Measurements from ENCODE around the gene RASA3.
"Not testable (repeated sequence)": the region's sequence is repeated elsewhere in the genome, so short reads cannot be mapped to it uniquely, and the experiment has no call there.

The RASA3 gene

DNA sequence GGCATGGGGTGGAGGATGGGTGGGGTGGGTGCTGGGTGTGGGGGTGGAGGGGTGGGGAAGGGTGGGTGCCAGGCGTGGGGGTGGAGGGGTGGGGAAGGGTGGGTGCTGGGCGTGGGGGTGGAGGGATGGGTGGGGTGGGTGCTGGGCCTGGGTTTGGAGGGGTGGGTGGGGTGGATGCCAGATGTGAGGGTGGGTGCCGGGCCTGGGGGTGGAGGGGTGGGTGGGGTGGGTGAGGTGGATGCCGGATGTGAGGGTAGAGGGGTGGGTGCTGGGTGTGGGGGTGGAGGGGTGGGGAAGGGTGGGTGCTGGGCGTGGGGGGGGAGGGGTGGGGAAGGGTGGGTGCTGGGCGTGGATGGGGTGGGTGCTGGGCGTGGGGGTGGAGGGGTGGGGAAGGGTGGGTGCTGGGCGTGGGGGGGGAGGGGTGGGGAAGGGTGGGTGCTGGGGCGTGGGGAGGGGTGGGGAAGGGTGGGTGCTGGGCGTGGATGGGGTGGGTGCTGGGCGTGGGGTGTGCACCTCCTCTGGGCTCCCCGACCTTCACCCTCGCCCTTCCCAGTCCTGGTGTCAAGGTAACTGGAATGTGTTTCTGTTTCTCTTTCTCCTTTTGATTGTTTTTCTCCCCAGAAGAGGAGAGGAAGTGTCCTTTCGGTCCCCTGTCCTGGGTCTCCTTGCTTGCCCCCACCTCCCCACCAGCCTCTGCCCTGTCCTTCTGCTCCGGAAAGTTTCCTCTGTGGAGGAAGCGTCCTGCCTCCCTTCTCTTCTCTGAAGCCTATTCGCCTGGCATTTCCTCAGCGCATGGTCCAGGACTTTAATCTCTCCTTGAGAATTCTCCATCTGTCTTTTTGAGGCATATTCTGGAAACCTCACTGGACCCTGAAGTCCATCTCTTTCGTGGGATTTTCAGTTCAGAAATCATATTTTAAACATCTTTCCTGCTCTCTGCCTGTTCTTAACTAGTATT, 23.8 kb upstream of the RASA3 start:
- no peak for FAIRE-seq

DNA sequence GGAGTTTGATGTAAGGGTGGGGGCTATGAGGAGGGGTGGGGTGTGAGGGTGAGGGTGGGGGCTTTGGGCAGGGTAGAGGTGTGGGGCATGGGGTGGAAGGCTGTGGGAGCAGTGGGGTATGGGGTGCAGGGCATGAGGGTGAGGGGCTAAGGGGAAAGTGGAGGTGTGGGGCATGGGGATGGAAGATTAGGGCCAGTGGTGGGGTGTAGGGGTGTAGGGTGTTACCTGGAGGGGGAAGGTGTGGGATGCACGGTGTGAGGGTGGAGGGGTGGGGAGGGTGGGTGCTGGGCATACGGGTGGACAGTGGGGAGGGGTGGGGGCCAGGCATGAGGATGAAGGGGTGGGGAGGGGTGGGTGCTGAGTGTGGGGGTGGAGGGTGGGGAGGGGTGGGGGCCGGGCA, 22.9 kb upstream of the RASA3 start:
- no peak for FAIRE-seq

DNA sequence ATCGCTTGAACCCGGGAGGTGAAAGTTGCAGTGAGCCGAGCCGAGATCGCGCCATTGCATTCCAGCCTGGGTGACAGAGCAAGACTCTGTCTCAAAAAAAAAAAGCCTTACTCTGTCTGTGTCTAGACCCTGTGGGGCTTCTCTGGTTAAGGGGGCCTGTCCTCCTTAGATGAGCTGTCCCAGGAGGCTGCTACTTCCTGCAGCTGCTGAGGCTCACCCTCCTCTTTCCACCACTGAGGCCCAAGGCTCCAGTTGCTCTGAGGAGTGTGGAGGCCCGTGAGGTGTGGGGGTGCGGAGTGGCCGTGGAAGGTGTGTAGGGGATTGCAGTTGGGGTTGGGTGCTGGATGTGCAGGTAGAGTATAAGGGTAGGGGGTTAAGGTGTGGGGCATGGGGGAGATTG, 22.1 kb upstream of the RASA3 start:
- FAIRE-seq = no peak

DNA sequence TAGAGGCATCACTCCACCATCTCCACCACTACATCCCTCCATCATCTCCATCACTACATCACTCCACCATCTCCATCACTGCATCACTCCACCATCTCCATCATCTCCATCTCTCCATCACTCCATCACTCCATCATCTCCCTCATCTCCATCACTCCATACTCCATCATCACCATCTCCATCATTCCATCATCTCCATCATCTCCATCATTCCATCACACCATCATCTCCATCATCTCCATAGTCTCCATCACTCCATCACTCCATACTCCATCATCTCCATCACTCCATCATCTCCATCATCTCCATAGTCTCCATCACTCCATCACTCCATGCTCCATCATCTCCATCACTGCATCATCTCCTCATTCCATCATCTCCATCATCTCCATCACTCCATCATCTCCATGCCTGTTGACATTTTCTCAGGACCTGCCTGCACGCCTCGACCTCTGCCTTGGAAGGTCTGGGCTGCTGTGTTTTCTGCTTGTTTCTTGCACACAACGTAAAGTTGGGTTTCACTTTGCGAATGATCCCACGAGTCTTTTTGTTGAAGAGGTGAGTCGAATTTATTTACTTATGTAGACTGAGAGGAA, 21.2 kb upstream of the RASA3 start:
- no peak for FAIRE-seq

DNA sequence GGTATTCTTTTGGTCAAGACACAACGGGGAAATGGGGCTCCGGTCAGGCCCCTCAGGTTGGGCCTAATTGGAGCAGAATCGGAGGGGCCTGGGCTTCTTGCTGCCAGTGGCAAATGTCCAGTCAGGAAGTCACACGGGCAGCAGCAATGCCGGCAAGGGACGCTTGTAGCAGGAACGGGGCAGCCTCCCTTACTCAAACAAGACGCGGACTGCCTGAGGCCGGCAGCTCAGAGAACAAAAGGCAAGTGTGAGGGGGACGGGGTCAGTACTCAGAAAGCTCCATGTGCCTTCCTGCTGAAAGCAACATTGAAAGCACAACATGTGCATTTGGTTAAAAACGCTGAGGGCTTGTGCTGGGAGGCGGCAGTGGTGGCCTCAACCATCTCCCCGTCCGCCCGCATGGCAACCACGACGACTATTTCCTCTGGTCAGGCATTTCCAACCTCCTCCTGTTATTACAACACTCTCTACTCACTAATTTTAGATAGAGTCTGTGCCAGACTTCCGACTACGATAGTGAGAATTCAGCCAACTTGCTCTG, 20.5 kb upstream of the RASA3 start:
- no peak for FAIRE-seq

DNA sequence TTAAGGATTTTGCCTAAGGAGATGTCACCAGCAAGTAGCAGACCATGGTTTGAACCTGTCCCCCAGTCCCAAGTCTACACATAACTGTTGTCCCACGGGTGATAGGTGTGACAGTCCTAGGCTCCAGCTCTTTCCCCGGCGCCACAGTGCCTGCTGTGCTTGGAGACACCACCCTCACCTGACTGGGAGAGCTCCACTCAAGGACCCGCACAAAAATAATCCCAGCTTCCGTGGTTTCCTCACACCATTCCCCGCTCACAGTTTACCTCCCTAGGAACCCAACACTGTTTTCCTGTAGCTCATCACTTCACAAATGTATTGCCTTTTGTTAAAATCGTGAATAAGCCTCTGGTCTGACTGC, 19.8 kb upstream of the RASA3 start:
- no peak for FAIRE-seq

DNA sequence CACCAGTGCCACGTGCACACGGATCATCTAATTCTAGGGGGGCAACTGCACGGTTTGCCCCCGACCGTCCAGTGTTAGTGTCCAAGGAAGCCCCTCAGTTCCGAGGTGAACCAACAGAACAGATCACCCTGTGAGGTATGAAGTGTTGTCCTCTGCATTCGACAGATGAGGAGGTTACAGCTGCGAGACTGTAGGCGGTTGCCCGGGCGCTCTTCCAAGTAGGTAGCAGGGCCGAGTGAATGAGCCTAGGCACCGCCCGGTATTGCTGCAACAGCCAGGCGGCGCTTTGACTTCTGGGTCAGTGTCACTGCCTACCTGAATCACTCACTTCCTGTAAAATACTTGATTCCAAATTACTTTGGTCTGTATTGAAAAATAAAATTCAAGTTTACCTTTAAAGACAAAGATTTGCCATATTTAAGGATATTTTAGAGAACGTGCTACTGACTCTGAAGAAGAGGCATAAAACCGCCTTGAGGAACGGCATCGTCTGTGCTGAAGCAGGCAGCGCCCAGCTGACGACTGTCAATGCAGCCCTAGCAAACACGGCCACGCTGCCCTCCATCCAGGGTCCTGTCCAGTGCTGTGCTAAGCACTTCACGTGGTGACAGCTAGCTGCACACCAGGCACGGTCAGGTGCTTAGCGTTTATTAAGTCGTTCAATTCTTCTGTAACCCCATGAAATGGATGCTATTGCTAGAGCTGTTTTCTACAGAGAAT, 19.3 kb upstream of the RASA3 start:
- FAIRE-seq = no peak

DNA sequence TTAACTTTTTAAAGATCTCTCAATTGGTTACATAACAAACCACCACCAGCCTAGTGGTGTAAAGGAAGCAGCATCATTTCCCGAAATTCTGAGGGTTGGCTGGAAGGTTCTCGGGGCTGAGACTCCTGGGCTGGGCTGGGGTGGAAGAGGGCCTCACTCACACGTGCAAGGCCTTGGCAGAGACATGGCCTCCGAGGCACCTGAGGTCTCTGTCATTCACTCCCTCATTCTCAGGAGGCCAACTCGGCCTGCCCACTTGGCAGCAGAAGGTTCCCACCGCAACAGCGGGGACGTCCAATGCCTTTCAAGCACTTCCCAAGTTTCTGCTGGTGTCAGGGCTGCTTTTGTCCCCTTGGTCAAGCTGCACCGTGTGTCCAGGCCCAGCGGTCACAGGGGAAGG, 18.6 kb upstream of the RASA3 start:
- no peak for FAIRE-seq

DNA sequence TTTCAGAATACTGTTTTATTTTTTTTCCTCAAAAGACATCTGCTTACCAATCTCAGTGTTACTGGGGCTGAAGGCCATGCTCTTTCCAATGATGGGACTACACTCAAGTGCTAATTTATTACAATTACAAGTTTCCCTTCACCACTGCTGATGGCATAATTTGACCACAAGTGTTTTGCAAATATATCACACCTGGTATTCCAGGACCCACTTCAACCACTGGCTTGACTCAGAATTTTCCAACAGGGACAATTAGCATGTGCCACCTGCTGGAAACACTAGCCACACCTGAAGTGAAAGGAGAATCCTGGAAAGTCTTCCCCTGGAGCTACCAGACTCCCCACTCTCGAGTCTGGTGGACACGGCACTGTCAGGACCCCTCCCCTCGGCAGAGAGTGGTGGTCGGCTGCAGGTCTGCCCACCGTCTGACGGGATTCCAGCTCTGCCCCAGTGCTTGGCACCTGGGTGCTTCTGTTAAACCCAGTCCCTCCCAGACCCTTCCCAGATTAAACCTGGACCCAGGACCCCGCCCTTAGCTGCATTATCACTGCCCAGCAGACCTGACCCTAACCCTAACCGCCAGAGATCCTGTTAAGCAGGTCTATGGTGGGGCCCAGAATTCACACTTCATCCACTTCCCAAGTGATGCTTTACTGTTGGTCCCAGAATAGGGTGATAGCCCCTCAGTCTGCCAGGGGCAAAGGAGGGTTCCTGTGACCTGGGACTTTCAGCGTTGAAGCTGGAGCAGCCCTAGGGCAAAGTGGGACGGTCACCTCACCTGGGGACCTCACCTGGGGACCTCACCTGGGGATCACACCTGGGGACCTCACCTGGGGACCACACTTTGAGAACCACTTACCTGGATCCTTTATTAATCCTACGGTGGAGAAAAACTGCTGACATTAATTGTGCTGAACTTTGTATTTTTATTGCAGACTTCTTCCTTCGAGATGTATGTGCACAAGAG, 17.6 kb upstream of the RASA3 start:
- no peak for FAIRE-seq

DNA sequence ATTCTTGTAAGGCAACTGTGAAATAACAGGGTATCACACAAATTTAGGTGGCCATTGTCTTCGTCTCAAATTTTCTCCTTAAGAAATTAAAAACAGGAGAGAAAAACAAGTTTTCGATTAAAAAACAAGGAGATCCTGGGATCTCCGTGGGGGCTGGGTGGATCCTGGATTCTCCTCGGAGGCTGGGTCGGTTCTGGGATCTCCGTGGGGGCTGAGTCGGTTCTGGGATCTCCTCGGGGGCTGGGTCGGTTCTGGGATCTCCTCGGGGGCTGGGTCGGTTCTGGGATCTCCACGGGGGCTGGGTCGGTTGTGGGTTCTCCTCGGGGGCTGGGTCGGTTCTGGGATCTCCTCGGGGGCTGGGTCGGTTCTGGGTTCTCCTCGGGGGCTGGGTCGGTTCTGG, 16.5 kb upstream of the RASA3 start:
- not testable (repeated sequence) for FAIRE-seq

DNA sequence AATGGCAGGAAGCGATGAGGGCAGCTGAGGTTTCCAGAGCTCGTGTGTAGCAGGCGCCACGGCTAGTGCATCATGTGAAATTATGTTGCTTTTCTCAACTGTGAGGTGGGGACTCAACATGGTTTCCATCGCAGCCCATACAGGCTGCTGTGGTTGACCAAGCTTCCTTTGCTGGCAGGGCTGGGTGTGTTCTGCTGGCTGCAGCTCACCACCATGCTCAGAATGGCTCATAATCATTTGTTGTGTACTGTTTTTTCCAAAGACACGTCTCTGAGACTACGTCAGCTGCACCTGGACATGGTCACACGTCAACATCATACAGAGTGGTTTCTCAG, 16.1 kb upstream of the RASA3 start:
- FAIRE-seq = no peak

DNA sequence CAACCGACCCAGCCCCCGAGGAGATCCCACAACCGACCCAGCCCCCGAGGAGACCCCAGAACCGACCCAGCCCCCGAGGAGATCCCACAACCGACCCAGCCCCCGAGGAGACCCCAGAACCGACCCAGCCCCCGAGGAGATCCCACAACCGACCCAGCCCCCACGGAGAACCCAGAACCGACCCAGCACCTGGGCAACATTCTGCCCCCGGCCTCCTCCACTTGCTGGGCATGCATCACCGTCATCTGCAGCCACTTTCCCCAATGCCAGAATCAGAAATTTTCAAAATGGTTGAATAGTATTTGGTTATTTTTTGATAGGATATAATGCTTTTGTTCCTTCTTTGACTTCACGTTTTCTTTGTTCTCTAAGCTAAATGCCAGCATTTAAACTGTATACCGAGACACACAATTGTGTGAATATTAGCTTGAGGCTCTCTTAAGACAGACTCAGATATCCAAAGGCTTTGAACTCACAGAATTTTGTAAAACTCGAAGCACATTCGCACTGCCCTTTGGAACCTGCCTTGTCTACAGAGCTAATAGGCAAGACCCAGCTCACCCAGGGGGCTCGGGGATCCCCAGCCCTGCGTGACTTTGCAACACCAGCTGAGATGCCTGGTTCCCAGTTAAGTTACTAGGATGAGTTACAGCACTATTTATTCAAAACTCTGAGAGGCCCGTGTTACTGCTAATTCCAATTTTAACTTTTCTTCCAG, 15.5 kb upstream of the RASA3 start:
- no peak for FAIRE-seq

DNA sequence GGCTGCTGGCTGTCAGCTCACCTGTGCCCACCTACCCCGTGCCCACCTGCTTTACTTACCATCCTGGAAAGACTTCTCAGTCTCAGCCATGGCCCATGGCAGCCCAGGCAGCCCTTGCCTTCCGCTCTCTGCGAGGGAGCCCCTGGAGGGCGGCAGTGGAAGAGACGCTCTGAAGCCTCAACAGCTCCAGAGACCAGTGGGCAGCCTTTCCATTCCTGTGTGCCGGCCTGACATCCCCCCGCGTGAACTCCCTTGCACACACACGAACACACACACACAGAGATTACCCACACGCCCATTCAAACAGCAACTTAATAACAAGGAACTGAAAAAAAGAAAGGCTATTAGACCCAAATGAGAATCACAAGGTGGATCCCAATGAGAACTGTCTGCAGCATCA, 14.2 kb upstream of the RASA3 start:
- FAIRE-seq = no peak

DNA sequence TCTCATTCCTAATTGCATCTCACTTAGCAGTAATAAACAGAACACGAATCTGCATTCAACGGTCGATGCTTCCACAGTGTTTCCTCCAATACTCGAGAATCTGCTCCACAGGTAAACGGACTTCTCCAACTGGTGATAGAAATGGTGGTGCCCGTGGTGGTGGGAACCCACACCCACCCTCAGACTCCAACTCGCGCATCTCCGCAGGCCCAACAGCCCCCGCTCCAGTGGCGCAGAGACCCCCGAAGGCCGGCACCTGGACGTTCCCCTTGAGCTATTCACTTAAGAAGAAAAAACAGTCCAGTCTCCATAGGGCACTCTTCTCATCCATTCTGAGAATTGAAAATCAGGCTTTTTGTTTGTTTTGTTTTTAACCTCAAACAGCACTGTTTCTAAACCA, 13.8 kb upstream of the RASA3 start:
- no peak for FAIRE-seq

DNA sequence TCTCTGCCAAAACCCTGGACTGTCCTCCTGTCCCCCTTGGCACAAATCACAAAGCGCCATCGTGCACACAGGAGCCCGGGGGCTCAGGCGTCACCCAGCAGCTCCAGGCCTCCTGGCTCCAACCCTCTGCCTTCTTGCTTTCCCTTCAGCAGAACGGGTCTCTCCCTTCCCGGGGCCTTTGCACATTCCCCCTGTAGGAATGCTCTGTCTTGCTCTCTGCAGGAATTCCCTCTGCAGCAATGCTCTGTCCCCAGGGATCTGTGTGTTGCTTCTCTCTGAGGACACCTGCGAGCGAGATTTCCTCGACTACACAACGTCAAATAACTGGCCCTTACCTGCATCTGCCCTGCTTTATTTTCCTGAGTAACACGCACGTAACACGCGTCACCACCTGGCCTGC, 13.3 kb upstream of the RASA3 start:
- FAIRE-seq = no peak

DNA sequence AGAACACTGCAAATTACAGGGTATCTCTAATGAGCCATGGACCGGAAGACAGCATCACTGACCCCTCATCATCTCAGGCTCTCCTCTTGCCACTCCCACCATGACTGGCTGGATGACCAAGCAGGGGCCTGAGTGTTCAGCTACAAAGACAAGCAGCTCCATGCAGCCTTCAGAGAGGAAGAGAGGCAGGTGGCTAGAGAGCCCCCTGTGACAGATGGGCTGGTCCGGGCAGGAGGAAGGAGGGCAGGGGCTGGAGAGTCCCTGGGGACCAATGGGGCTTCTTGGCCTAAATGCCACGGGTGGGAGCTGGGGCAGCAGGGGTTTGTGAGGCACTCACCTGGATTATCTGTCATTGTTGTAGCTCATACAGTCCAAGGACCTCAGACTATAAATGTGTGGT, 12.8 kb upstream of the RASA3 start:
- FAIRE-seq = no peak

DNA sequence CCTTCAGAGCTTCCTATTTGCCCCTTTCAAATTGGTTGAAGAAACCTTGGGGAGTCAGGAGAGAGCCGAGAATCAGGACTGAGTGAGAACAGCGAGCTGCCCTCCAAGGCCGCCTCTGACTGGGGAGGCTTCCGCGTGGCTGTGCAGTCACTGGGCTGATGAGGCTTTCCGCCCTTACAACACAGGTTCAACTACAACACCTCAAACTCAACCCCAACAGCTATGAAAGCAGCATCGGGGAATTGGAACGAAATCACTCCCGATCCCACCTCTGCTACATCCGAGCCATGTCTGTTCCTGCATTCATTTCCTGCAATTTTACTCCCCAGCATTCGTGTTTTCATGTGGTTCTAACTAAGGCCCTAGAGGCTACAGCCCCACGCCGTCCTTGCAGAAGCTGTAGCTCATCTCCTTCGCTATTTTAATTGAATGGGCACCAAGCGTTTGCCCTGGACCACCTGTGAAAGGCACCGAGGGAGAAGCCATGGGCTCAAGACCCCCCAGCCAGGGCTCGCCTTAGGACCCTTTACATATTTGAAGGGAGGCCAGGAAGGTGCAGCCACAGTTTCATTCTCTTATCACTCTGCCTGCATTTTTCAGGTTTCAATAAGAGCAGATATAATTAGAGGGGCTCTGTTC, 12.3 kb upstream of the RASA3 start:
- FAIRE-seq = no peak

DNA sequence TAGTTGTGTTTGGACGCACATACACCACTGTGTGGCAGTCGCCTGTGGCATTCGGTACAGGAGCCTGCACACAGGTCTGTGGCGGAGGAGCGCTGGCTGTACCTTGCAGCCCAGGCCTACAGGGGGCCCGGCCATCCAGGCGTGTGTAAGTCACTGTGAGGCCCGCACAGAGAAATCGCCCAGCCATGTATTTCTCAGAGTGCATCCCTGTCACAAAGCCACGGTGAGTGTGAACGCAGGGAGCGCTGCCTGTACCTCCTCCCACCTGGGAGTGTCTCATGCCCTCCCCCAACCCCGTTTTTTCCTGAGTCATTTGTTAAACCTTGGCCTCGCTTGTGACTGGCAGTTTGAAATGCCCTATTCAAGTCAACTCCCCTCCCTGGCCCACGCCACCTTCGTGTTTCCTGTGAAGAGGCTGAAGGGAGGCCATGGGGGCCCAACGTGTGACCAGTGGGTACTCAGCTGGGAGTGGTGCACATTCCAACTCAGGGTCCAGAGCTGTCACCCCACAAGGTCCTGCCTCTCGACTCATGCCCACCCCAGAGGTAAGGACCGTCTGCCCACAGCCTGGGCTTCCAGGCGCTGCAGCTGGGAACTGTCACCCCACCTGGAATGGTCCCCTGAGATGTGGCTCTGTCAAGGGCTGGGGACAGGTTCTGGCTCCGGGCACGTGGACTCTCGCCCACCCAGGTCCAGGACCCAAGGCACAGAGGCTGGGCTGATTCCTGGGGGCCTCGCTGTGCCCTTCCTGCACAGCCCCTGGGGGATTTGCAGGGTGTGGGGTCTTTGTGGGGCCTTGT, 11.6 kb upstream of the RASA3 start:
- FAIRE-seq = no peak

DNA sequence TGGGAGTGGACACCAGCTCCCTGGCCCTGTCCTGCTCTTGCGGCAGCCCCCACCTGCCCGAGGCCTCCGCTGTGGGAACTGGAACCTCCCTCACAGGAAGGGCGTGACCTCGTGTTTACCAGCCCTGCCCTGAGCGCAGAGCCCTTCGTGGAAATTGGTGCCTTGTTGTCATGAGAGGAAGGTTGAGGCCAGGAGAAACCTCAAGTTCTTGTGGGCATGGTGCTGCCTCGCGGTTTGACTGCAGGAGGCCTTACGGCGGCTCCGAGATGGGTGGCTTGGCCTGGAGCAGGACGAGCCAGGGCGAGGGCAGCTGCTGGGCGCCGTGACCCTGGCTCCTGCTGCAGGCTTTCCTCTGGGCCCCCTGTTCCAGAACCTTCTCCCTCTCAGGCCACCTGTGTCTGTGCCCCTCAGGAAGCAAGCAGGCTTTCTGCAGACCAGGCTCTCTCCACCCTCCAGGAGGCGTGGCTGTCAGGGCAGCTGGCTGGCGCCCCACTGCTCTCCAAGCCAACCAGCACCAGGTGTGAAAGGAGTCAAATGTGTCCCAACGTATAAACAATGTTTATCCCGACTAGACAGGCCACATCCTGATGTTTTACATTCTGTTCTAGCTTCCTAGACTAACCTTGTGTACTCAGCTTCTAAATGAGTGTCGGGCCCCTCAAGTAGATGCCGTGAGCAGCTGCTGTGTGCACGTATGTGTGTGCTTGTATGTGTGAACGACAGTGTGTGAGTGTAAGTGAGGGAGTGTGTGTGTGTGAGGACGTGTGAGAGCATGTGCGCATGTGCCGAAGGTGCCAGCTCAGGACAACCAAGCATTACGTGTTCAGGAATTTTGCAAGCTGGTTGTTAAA, 10.4 kb upstream of the RASA3 start:
- FAIRE-seq = no peak

DNA sequence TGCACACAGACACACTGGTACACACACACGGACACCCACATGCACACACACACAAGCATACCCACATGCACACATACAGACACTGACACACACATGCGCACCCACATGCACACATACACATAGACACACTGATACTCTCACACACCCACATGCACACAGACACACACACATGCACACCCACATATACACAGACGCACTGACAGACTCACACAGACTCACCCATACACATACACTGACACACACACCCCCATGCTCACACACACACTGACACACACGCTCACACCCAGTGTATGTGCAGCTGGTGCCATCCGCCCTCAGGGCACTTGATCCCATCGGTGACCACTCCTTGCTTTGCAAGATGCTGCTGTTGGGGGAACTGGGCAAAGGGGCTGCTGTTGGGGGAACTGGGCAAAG, 9.7 kb upstream of the RASA3 start:
- no peak for FAIRE-seq

Data from islet of Langerhans (tissue), 1 donor.